ENCODE measurements around the gene SCMH1. TPM values are rescaled to one million over a fixed set of nuclear protein-coding genes. Genes with fewer than 3 reads are reported as not detected.
A peak's percentile ranks its signal among the peaks of the same experiment; 100 is the strongest.
"Not testable (repeated sequence)": the region's sequence is repeated elsewhere in the genome, so short reads cannot be mapped to it uniquely, and the experiment has no call there.

Gene SCMH1
- total RNA-seq, 1 donor from 2014 or later: 9.7 TPM

DNA sequence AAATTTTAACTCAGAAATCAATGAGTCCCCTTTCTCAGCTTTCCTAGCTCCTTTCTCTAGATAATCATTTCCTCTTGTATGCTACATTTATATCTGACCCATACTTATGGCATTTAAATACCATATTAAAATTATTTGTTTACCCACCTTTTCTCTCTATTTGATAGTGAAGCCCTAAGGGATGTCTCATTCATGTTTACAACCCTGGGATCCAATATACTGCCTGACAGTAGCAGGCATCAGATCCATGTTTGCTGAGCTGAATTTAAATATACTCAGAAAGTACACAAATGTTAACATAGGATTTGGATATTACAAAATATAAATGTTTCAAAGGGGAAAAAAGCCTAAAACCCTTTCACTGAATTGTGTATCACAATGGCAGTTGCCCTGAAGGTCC, 26.5 kb downstream of the SCMH1 start:
- DNase-seq (ENCODE audit: low read depth in 2 of 2): no peak

- DNase-seq (ENCODE audit: low read depth in 2 of 2): peak in 1 of 2 donors; percentile 3
Observed at GRCh38 chr1:41213341-41213740, 28.8 kb downstream of the SCMH1 start.

DNA sequence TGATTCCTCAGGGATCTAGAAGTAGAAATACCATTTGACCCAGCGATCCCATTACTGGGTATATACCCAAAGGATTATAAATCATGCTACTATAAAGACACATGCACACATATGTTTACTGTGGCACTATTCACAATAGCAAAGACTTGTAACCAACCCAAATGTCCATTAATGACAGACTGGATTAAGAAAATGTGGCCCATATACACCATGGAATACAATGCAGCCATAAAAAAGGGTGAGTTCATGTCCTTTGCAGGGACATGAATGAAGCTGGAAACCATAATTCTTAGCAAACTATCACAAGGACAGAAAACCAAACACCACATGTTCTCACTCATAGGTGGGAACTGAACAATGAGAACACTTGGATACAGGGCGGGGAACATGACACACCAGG, 30.5 kb downstream of the SCMH1 start:
- DNase-seq (ENCODE audit: low read depth in 2 of 2): not testable (repeated sequence)

DNA sequence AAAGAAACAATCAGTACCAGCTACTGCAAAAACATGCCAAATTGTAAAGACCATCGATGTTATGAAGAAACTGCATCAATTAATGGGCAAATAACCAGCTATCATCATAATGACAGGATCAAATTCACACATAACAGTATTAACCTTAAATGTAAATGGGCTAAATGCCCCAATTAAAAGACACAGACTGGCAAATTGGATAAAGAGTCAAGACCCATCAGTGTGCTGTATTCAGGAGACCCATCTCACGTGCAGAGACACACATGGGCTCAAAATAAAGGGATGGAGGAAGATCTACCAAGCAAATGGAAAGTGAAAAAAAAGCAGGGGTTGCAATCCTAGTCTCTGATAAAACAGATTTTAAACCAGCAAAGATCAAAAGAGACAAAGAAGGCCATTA, 35.1 kb downstream of the SCMH1 start:
- DNase-seq (ENCODE audit: low read depth in 2 of 2): not testable (repeated sequence)

- DNase-seq (ENCODE audit: low read depth in 2 of 2): no peak
Observed at GRCh38 chr1:41200728-41201127, 41.4 kb downstream of the SCMH1 start.

DNA sequence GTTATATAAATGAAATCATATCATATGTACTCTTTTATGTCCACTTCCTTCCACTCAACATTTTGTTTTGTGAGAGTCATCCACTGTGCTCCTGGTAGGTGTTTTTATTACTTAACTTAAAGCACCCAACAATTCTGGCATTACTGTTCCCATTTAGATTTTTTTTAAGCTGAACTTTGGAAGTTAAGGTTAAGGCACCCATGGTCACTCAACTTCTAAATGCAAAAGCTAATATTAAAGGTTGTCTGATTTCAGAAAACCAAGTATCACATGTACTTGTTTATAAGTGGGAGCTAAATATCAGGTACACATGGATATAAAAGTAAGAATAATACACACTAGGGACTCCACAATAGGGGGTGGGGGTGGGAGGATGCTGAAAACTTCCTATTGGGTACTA, 42.7 kb downstream of the SCMH1 start:
- DNase-seq (ENCODE audit: low read depth in 2 of 2): no peak

- DNase-seq (ENCODE audit: low read depth in 2 of 2): no peak
Observed at GRCh38 chr1:41192456-41193178, 49.5 kb downstream of the SCMH1 start.

DNA sequence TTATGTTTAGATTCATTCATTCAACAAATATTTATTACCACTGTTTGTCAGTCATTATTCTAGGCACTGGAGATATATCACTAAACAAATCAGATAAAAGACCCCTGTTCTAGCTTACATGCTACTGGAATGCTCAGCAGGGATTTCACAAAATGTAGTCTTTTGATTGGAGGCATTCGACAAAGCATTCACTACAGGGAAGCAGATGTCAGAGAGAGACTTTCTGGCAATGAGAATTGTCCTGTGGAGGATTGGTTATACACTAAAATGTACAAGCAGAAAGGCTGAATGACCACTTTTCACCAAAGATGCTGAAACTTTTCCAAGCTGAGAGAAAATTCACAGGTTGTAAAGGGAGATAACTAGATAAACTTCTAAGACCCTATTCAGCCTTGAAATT, 57.7 kb downstream of the SCMH1 start:
- DNase-seq (ENCODE audit: low read depth in 2 of 2): no peak

- not testable (repeated sequence) for DNase-seq (ENCODE audit: low read depth in 2 of 2)
Observed at GRCh38 chr1:41178230-41178629, 63.9 kb downstream of the SCMH1 start.

GRCh38 chr1:41175546-41175945, 66.6 kb downstream of the SCMH1 start:
- DNase-seq (ENCODE audit: low read depth in 2 of 2): no peak

DNA sequence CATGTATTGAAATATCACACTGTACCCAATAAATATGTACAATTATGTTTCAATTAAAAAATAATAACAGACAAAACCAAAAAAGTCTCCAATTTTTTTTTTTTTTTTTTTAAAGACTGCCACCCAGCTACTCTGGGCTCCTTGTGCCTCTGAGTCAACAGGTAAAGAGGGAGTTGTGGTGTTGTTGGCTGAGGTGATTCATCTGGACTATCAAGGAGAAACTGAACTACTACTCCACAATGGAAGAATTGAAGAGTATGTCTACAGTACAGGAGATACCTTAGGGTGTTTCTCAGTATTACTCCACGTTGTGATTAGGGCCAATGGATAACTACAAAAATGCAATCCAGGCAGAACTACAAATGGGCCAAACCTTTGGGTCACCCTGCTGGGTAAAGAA, 67.9 kb downstream of the SCMH1 start:
- DNase-seq (ENCODE audit: low read depth in 2 of 2): no peak

GRCh38 chr1:41173651-41174050, 68.5 kb downstream of the SCMH1 start:
- DNase-seq (ENCODE audit: low read depth in 2 of 2): no peak

DNA sequence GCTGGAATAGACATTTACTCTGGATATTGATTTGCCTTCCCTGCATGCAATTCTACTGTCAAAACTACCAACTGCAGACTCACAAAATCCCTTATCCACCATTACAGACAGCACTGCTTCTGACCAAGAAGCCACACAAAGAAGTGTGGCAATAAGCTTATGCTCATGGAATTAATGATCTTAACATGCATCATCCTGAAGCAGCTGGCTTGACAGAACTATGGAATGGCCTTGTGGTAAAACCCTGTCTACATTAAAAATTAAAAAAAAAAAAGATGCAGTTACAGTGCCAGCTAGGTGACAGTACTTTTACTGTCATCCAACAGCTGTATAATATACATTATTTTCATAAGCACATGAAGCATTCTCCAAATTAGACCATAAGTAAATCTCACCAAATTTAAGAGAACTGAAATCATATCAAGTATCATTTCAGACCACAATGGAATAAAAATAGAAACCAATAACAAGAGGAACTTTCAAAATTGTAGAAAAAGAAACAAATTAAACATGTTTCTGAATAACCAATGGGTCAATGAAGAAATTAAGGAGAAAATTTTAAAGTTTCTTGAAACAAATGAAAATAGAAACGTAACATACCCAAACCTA, 70.7 kb downstream of the SCMH1 start:
- DNase-seq (ENCODE audit: low read depth in 2 of 2): no peak

DNA sequence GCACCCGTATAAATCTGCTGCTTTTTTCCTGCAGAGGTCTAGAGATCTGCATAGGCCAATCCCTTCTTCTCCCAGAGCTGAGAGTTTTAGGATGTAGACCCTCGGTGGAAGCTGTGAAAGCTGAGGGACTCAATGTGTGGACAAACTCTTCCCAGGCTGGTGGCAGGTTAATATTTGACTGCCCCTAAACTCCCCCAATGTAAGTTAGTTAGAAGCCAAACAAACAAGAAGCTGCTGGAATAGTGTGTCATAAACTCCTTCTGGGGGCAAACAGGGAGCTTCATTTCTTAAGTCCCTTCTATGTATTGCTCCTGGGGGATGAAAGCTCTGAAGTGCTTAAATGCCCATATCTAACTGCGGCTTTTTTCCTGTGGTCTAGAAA, 72.3 kb downstream of the SCMH1 start:
- DNase-seq (ENCODE audit: low read depth in 2 of 2): no peak

DNA sequence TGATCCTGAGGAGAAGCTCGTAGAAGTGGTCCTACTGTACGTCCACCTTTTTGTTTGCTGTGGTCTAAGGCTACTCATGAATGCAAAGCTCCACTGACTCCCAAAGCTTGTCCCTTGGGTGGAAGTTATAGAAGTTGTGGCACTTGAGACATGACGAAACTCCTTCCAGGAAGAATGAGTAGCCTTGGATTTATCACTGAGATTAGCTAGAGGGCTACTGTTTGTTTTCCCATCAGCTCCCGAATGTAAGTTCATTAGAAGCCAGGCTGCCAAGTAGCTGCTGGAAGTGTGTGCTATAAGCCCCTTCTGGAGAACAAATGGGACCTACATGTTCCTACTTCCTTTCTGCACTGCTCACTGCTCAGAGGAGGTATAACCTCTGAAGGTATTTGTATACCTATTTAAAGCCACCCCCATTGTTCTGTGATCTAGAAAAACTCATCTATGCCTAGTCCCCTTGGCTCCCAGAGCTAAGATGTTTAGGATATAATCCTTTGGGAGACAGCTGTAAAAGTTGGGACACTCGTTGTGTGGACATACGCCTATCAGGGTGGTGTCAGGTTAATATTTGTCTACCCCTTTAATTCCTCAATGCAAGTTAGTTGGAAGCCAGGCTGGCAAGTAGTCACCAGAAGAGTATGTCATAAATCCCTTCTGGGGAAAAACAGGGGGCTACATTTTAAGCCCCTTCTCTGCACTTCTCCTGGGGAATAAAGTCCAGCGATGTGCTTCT, 72.9 kb downstream of the SCMH1 start:
- DNase-seq (ENCODE audit: low read depth in 2 of 2): no peak

GRCh38 chr1:41167667-41168066, 74.4 kb downstream of the SCMH1 start:
- DNase-seq (ENCODE audit: low read depth in 2 of 2): no peak

DNA sequence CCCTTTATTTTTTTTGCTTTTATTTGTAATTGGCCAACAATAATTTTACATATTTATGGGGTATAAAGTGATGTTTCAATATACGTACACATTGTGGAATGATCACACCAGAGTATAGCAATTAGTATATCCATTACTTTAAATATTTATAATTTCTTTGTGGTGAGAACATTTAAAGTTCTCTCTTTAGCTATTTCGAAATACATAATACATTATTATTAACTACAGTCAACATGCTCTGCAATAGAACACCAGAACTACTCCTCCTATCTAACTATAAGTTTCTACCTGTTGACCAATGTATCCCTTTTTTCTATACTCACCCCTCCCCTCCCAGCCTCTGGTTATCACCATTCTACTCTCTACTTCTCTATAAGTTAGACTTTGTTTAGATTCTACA, 77.4 kb downstream of the SCMH1 start:
- no peak for DNase-seq (ENCODE audit: low read depth in 2 of 2)

- no peak for DNase-seq (ENCODE audit: low read depth in 2 of 2)
Observed at GRCh38 chr1:41162441-41162840, 79.7 kb downstream of the SCMH1 start.

GRCh38 chr1:41161846-41162245, 80.3 kb downstream of the SCMH1 start:
- DNase-seq (ENCODE audit: low read depth in 2 of 2): no peak

GRCh38 chr1:41160498-41161110, 81.5 kb downstream of the SCMH1 start:
- DNase-seq (ENCODE audit: low read depth in 2 of 2): no peak

- DNase-seq (ENCODE audit: low read depth in 2 of 2): no peak
Observed at GRCh38 chr1:41158966-41159365, 83.1 kb downstream of the SCMH1 start.

- peak in 1 of 2 donors; percentile 5 for DNase-seq (ENCODE audit: low read depth in 2 of 2)
Observed at GRCh38 chr1:41158147-41158875, 83.8 kb downstream of the SCMH1 start.

Measured in lung microvascular endothelial cell (primary cell).